ENCODE data around the gene C1QL4. TPM values are rescaled to one million over a fixed set of nuclear protein-coding genes. Genes with fewer than 3 reads are reported as not detected.
A peak's percentile ranks its signal among the peaks of the same experiment; 100 is the strongest.

C1QL4 gene
- total and polyA plus RNA-seq, 9 of the 15 experiments (the other 6 are each of a cell fraction or from before 2014, with no cell fraction given) = 0.08 to 2.1 (median 0.31) TPM

DNA sequence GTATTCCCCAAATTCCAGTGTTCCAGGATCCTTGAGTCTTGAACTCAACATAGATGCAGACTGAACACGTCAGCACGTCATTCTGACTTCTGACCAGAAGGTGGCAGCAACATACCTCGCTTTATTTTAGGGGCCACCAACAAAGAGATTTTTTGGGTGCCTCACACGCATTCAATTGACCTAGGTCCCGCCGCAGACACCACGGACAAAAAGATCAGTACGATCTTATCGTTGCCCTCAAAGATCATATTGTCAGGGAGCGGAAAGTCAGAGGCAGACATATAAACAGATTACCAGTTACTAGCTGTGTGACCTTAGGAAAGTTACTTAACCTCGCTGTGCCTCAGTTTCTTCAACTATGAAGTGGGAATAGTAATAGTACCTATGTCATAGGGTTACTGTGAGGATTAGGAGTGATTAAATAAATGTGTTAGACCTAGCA is 48.6 kb downstream of the C1QL4 start (continued):
- TF ChIP-seq PHF20 (IDR thresholded peaks at IDR 0.05; ENCODE audit: partially characterized antibody) (no peak), PHF8 (IDR thresholded peaks at IDR 0.05; ENCODE audit: borderline replicate concordance, low read length) (no peak), SUPT5H (IDR thresholded peaks at IDR 0.05) (no peak), SMAD4 (CRISPR knock-in tag; conservative IDR thresholded peaks at IDR 0.05) (no peak; the same call in 1 of the 2 replicates), MEF2A (IDR thresholded peaks at IDR 0.05; ENCODE audit: control insufficient read depth, low read depth, low read length) (no peak), SMARCB1 (IDR thresholded peaks at IDR 0.05; ENCODE audit: insufficient read length, low read depth) (no peak), ZNF121 (CRISPR knock-in tag; conservative IDR thresholded peaks at IDR 0.05) (no peak), ZNF57 (CRISPR knock-in tag; IDR thresholded peaks at IDR 0.05) (no peak), TAF1 (IDR thresholded peaks at IDR 0.05; ENCODE audit: control insufficient read depth, extremely low read depth, insufficient read depth, low read length, severe bottlenecking) (no peak), POLR2B (IDR thresholded peaks at IDR 0.05; ENCODE audit: low read depth, partially characterized antibody) (no peak), TOE1 (IDR thresholded peaks at IDR 0.05; ENCODE audit: borderline replicate concordance) (no peak), TOE1 (CRISPR knock-in tag; IDR thresholded peaks at IDR 0.05; ENCODE audit: borderline replicate concordance, low read depth) (no peak), ILF3 (IDR thresholded peaks at IDR 0.05; ENCODE audit: borderline replicate concordance) (no peak), ZNF239 (CRISPR knock-in tag; IDR thresholded peaks at IDR 0.05) (no peak), OTX1 (CRISPR knock-in tag; IDR thresholded peaks at IDR 0.05) (no peak), XRCC3 (IDR thresholded peaks at IDR 0.05) (no peak)
- TF ChIP-seq, protein P1, sequence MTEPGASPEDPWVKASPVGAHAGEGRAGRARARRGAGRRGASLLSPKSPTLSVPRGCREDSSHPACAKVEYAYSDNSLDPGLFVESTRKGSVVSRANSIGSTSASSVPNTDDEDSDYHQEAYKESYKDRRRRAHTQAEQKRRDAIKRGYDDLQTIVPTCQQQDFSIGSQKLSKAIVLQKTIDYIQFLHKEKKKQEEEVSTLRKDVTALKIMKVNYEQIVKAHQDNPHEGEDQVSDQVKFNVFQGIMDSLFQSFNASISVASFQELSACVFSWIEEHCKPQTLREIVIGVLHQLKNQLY (CRISPR knock-in tag; conservative IDR thresholded peaks at IDR 0.05) = no peak
- TF ChIP-seq, protein P2, sequence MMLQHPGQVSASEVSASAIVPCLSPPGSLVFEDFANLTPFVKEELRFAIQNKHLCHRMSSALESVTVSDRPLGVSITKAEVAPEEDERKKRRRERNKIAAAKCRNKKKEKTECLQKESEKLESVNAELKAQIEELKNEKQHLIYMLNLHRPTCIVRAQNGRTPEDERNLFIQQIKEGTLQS (IDR thresholded peaks at IDR 0.05) = 0 out of 2 replicates have a peak, but pooled peaks have one; percentile 17
- TF ChIP-seq, protein P2 (CRISPR knock-in tag; conservative IDR thresholded peaks at IDR 0.05) = no peak
- TF ChIP-seq, protein P3, sequence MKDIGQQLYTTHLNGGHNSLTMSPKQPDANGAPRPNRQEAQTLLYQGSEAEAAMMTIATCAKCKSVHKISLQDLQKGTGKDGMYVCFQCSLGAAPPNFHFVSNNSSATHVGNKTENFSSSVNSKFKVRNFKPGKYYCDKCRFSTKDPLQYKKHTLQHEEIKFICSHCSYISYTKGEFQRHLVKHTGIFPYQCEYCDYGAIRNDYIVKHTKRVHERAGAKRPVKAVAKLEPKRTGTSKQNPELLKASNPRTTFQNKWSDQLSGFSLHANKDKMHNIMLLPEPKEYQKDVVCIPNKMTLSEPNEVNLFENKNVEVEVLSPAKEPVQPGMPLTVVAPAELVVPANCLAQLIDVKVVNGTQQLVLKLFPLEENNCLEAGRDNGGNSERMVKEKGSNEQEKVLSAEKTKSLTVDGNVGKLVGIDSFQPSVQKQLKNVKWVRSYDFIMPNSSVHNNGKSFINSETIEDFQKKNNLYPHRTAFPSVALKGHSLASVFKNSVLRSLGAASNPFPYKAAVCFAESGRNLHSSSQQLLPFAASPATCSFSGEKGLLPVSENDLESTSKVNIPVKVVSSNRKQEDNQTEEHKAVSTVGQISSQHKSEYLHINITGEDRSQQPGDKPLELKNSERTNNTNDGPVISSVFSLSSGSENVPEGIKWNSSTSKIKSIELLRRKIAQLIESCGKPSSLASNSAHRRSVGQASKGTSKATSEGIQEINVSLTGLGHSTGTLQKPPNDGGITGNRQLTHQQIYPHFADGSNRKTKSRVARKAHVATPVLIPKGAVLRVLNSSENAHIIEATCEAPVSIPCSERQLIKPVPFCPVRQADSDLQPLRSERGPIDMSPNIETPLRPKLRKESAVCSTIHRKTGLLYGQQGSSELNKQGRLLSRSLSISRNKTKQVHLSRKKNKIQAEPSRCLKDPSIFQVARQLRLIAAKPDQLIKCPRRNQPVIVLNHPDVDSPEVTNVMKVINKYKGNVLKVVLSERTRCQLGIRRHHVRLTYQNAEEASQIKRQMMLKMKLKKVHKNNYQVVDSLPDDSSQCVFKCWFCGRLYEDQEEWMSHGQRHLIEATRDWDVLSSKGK (CRISPR knock-in tag; IDR thresholded peaks at IDR 0.05) = no peak
- TF ChIP-seq, protein P4, sequence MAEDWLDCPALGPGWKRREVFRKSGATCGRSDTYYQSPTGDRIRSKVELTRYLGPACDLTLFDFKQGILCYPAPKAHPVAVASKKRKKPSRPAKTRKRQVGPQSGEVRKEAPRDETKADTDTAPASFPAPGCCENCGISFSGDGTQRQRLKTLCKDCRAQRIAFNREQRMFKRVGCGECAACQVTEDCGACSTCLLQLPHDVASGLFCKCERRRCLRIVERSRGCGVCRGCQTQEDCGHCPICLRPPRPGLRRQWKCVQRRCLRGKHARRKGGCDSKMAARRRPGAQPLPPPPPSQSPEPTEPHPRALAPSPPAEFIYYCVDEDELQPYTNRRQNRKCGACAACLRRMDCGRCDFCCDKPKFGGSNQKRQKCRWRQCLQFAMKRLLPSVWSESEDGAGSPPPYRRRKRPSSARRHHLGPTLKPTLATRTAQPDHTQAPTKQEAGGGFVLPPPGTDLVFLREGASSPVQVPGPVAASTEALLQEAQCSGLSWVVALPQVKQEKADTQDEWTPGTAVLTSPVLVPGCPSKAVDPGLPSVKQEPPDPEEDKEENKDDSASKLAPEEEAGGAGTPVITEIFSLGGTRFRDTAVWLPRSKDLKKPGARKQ (CRISPR knock-in tag; IDR thresholded peaks at IDR 0.05) = no peak
- TF ChIP-seq, protein P5, sequence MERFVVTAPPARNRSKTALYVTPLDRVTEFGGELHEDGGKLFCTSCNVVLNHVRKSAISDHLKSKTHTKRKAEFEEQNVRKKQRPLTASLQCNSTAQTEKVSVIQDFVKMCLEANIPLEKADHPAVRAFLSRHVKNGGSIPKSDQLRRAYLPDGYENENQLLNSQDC (CRISPR knock-in tag; IDR thresholded peaks at IDR 0.05) = no peak

All from K562 (cell line).